GM21423 (cell line): Measurements from ENCODE around the gene TRABD2B.

ENCODE experiments used
- ATAC-seq: cut with Tn5 transposase; IDR thresholded peaks from one replicate; pipeline ENCODE4 v1.9.1; 2021; ENCODE audit warnings: mild to moderate bottlenecking, moderate library complexity; ENCODE audit not compliant: unreplicated experiment

The TRABD2B gene

DNA sequence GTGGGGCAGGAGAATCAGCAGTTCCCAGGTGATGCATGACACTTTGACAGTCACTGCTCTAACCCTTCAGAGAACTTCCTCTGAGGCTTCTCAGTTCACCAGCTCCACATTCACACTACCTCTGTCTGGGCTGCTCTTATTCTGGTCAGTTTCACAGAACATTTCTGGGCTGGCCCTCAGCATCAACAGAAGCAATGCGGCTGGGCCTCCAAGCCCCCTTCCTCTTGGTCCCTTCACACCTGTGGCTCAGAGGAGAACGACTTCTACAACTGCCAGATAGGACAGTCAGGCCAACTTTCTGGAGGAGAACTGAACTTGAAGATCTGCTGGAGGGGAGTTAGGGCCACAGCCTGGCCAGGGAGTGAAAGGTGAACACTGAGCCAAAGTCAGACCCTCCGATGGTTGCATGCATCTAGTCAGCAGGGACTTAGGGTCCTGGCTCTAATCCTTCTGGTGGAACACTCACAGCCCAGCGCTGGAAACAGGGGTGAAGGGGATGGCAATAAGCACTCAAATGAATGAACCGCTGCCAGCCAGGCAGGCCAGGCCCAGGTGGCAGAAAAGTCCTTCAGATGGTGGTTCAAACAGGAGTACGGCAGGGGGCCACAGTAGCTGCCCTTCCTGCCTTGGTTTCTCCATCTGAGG lies 285.2 kb downstream of the TRABD2B start:
- no peak for ATAC-seq

DNA sequence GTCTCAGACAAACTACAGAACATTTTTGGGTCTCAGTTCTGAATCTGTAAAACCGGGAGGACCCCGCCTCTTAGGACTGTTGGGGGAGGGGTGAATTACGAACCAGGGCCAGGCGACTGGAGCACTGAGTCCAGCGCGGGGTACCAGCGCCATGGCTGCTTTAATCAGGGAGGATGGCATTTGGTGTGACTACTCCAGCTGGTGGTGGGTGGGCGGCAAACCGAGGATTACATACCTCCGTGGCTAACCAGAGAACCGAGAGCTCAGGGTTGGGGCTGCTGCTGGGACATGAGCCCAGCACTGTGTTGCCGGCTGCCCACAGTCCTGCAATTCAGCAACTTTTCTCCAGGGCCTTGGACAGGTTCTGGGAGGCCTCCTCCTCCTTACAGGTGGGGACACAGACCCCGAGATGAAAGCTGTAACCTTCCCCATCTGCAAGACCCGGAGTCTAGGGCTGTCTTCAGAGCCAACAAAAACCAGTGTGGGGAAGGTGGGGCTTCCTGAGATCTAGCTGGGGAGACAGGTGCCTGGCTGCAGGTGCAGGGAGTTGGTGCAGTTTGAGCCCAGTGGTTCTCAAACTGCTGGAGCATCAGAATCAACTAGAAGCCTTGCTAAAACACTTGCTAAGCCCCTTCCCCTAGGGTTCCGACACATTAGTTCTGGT lies 285.9 kb downstream of the TRABD2B start:
- no peak for ATAC-seq
